Smooth muscle cell (in vitro differentiated cells): ENCODE data around the gene MYL12A. TPM values are rescaled to one million over a fixed set of nuclear protein-coding genes. Genes with fewer than 3 reads are reported as not detected.

ENCODE experiments used
- DNase-seq: peaks from one replicate; lab custom pipeline; 2025; ENCODE audit not compliant: unreplicated experiment; lab: John Stamatoyannopoulos, UW
- H2AFZ ChIP-seq: fragments of 200-600 bp; sonication (generic); 2 replicates; pipeline ENCODE4 v1.6.0; 2016; ENCODE audit warnings: antibody characterized with exemption, low read depth, mild to moderate bottlenecking
- H3F3A ChIP-seq: fragments of 200-600 bp; sonication (generic); 2 replicates; pipeline ENCODE4 v1.6.0; 2017; ENCODE audit warnings: antibody characterized with exemption, low read depth
- H3K27ac ChIP-seq: fragments of 200-600 bp; sonication (generic); 2 replicates; pipeline ENCODE4 v1.5.1; 2016; ENCODE audit warnings: low read depth, mild to moderate bottlenecking
- H3K27me3 ChIP-seq: fragments of 200-600 bp; sonication (generic); 2 replicates; pipeline ENCODE4 v1.6.1; 2016; ENCODE audit warnings: low read depth, mild to moderate bottlenecking
- H3K36me3 ChIP-seq: fragments of 200-600 bp; sonication (generic); 2 replicates; pipeline ENCODE4 v1.5.1; 2016; ENCODE audit warnings: low read depth
- H3K4me1 ChIP-seq: fragments of 200-600 bp; sonication (generic); 2 replicates; pipeline ENCODE4 v1.5.1; 2016; ENCODE audit warnings: low read depth
- H3K4me2 ChIP-seq: fragments of 200-600 bp; sonication (generic); 2 replicates; pipeline ENCODE4 v1.6.0; 2016; ENCODE audit warnings: mild to moderate bottlenecking
- H3K4me3 ChIP-seq: fragments of 200-600 bp; sonication (generic); 2 replicates; pipeline ENCODE4 v1.5.1; 2016; ENCODE audit warnings: mild to moderate bottlenecking
- H3K79me2 ChIP-seq: fragments of 200-600 bp; sonication (generic); 2 replicates; pipeline ENCODE4 v1.6.0; 2016; ENCODE audit warnings: low read depth, mild to moderate bottlenecking
- H3K9ac ChIP-seq: fragments of 200-600 bp; sonication (generic); 2 replicates; pipeline ENCODE4 v1.6.0; 2016; ENCODE audit warnings: low read depth
- H3K9me3 ChIP-seq: fragments of 200-600 bp; sonication (generic); replicated peaks from 2 replicates; pipeline ENCODE4 v1.5.1; 2016; ENCODE audit warnings: low read depth
- H4K20me1 ChIP-seq: fragments of 200-600 bp; sonication (generic); 2 replicates; pipeline ENCODE4 v1.6.0; 2016; ENCODE audit warnings: low read depth
- WGBS: methylation state at CpG from one replicate; pipeline ENCODE4 v1.1.7; 2016; ENCODE audit warnings: low lambda C conversion rate; 5-methylcytosine and 5-hydroxymethylcytosine counted together
- polyA plus RNA-seq: library from polyadenylated mRNA; unstranded; fragments of >200 nt; fragmentation: Nextera tagmentation; extraction: Ambion mirVana; gene quantifications from 2 replicates; pipeline ENCODE4 v1.2.1, GENCODE V29; 2016
- total RNA-seq: library from RNA; depleted of rRNA; stranded (reverse); fragments of >200 nt; gene quantifications from 2 replicates; pipeline ENCODE4 v1.2.3, GENCODE V29; 2014
- TF ChIP-seq, protein P1 (sequence below): fragments of 200-600 bp; sonication (generic); IDR thresholded peaks from 2 replicates; pipeline ENCODE4 v1.5.1; 2017; ENCODE audit warnings: borderline replicate concordance, mild to moderate bottlenecking, antibody characterized with exemption; ENCODE audit not compliant: insufficient read depth, poor library complexity, severe bottlenecking

Gene MYL12A
- total and polyA plus RNA-seq, 2 experiments from 2014 or later, result 777 to 953 TPM

DNA sequence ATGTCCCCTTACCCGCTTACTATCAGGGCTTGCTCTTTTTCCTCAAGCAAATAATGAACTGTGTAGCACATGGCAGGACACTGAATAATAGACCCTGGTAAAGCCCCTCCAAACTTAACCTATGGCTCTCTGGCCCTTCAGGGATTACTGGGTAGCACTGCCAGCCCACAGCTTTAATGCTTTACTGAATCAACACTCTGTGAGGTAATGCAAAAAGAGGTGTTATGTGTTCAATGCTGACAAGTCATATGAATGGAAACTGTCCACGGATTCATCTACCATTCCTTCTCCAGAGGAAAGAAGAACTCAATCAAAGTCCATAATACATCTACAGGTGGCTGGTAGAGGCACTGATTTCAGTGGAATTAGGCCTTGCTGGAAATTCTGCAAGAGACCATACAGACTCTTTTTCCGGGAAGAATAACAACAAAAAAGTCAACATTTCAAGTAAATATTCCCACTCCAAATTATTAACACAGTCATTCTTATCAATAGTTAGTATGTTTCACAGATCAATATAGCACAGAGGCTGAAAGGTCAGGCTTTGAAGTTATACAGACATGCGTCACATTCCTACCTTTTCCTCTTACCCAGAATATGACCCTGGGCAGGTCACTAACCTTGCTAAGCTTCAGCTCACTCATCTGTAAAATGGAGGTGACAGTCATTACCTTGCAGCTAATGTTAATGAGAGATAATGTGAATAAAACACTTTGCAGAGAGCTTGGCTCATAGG, 14.0 kb upstream of the MYL12A start:
- Histone ChIP-seq H3K4me2 (no peak overlapping the region), H3F3A (no peaks in the 10 kb centered on the region), H3K9me3 (no peaks in the 10 kb centered on the region), H3K27me3 (no peaks in the 10 kb centered on the region), H3K4me3 (no peak overlapping the region), H4K20me1 (no peaks in the 10 kb centered on the region), H3K79me2 (no peaks in the 10 kb centered on the region), H2AFZ (no peak overlapping the region), H3K27ac (no peak overlapping the region), H3K9ac (no peak overlapping the region), H3K4me1 (no peaks in the 10 kb centered on the region), H3K36me3 (no peaks in the 10 kb centered on the region)
- TF ChIP-seq, protein P1, sequence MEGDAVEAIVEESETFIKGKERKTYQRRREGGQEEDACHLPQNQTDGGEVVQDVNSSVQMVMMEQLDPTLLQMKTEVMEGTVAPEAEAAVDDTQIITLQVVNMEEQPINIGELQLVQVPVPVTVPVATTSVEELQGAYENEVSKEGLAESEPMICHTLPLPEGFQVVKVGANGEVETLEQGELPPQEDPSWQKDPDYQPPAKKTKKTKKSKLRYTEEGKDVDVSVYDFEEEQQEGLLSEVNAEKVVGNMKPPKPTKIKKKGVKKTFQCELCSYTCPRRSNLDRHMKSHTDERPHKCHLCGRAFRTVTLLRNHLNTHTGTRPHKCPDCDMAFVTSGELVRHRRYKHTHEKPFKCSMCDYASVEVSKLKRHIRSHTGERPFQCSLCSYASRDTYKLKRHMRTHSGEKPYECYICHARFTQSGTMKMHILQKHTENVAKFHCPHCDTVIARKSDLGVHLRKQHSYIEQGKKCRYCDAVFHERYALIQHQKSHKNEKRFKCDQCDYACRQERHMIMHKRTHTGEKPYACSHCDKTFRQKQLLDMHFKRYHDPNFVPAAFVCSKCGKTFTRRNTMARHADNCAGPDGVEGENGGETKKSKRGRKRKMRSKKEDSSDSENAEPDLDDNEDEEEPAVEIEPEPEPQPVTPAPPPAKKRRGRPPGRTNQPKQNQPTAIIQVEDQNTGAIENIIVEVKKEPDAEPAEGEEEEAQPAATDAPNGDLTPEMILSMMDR, result no peak
- no peak for DNase-seq
- 96% methylated on average over 4 of the region's 4 CpGs for WGBS

DNA sequence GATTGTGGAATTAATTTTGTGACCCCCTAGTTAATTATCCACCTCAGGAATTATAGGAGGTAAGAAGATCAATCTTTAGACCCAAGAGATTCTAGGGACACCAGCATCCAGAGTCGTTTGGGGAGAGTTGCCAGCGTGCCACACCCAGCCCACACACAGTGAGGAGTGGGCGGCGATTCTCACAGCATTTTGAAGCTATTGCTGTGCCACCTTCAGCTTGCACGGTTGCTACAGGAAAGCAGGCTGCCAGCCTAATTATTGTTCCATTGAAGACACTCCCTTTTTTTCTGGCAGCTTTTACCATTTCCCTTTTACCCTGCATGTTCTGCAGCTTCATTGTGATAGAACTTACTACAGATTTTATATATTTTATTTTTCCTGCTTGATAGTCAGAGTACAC, 13.1 kb upstream of the MYL12A start:
- TF ChIP-seq, protein P1, result no peak
- H3K27me3 ChIP-seq, result no peaks in the 10 kb centered on the region
- 80% methylated on average over 5 of the region's 5 CpGs for WGBS

DNA sequence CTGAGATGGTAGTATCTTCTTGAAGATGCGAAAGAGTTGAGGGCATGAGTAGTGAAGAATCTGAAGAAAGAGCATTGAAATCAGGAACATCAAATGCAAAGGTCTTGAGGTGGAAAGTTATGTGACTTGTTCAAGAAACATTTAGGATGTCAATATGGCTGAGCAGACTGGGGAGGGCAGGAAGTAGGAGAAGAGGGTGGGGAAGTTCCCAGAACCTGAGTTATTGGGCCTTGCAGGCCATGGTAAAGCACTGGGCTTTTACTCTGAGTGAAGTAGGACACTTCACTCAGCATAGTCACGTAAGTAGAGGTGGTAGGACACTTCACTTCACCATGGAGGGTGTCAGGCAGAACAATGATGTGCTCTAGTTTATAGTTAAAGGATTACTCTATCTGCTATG, 11.8 kb upstream of the MYL12A start:
- WGBS, result 94% methylated on average over 2 of the region's 2 CpGs
- H3F3A ChIP-seq, result no peaks in the 10 kb centered on the region
- H3K9ac ChIP-seq, result no peak overlapping the region
- H4K20me1 ChIP-seq, result no peaks in the 10 kb centered on the region
- no peak overlapping the region for H3K4me3 ChIP-seq
- H3K79me2 ChIP-seq, result no peaks in the 10 kb centered on the region
- no peaks in the 10 kb centered on the region for H3K4me1 ChIP-seq
- no peak overlapping the region for H3K4me2 ChIP-seq
- H3K9me3 ChIP-seq, result no peaks in the 10 kb centered on the region
- no peaks in the 10 kb centered on the region for H3K36me3 ChIP-seq
- no peak overlapping the region for H3K27ac ChIP-seq
- H3K27me3 ChIP-seq, result no peaks in the 10 kb centered on the region
- TF ChIP-seq, protein P1, result no peak
- no peak overlapping the region for H2AFZ ChIP-seq
- no peak for DNase-seq

More for the DNA sequence above, 13.1 kb upstream of the MYL12A start:
- DNase-seq, result no peak
- H3K4me1 ChIP-seq, result no peaks in the 10 kb centered on the region
- no peak overlapping the region for H3K4me3 ChIP-seq
- no peak overlapping the region for H3K9ac ChIP-seq
- no peaks in the 10 kb centered on the region for H3K9me3 ChIP-seq
- H3K27ac ChIP-seq, result no peak overlapping the region
- H3K4me2 ChIP-seq, result no peak overlapping the region
- no peaks in the 10 kb centered on the region for H3F3A ChIP-seq
- H4K20me1 ChIP-seq, result no peaks in the 10 kb centered on the region
- H3K79me2 ChIP-seq, result no peaks in the 10 kb centered on the region
- H2AFZ ChIP-seq, result no peak overlapping the region
- H3K36me3 ChIP-seq, result no peaks in the 10 kb centered on the region

DNA sequence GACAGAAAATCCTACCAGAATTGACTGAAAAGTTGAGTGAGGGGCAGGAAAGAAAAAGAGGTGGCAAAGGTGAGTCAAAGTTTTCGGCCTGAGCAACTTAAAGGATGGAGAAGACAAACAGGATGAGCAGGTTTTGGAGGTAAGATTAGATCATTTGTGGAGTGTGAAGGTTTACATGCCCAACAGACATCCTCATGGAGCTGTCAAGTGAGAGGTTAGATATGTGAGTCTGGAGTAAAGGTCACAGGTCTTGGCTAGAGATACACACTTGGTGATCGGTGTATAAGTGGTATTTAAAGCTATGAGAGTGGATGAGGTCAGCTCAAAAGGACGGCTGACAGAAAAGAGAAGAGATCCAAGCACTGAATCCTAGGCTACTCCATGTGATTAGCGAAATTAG, 11.1 kb upstream of the MYL12A start:
- H3K36me3 ChIP-seq, result no peaks in the 10 kb centered on the region
- no peak overlapping the region for H3K4me3 ChIP-seq
- no peaks in the 10 kb centered on the region for H3K9me3 ChIP-seq
- H3K27me3 ChIP-seq, result no peaks in the 10 kb centered on the region
- no peaks in the 10 kb centered on the region for H3F3A ChIP-seq
- no peak overlapping the region for H3K4me2 ChIP-seq
- 66% methylated on average over 4 of the region's 4 CpGs for WGBS
- no peak overlapping the region for H2AFZ ChIP-seq
- H3K79me2 ChIP-seq, result no peaks in the 10 kb centered on the region
- no peaks in the 10 kb centered on the region for H3K4me1 ChIP-seq
- no peak overlapping the region for H3K9ac ChIP-seq
- TF ChIP-seq, protein P1, result no peak
- DNase-seq, result no peak
- H3K27ac ChIP-seq, result peak overlapping the region; percentile 23
- H4K20me1 ChIP-seq, result no peaks in the 10 kb centered on the region
